A549 treated with Mapracorat at 1 μM for 4 hours (cell line): ENCODE data around the gene AK4. TPM values are rescaled to one million over a fixed set of nuclear protein-coding genes. Genes with fewer than 3 reads are reported as not detected.

Experiments
- total RNA-seq: library from RNA; stranded (reverse); fragments of 200-300 nt; extraction: Qiagen RNA extraction; gene quantifications from 5 replicates; pipeline ENCODE4 v1.2.3, GENCODE V29; 2022

AK4 gene
- 25.3 to 33.0 TPM (median 28.0 TPM) in 5 replicates for total RNA-seq

DNA sequence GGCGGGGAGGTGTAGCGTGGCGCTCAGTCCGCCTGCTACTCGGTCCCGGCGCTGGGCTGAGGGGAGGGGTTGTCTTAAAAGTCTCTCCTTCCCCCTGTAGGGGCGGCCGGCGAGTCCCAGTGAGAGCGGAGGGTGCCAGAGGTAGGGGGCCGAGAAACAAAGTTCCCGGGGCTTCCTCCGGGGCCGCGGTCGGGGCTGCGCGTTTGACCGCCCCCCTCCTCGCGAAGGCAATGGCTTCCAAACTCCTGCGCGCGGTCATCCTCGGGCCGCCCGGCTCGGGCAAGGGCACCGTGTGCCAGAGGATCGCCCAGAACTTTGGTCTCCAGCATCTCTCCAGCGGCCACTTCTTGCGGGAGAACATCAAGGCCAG is at the start of gene AK4:
AK4 (plus strand) TSS at position 26 of the 370 bp plus-strand sequence; CDS start at position 231, 205 bp downstream.

Other genes starting within 250 kb of the AK4 start
- gene JAK1, start 181.7 kb upstream of the AK4 start, total RNA-seq = 153 to 191 TPM (median 177 TPM) in 5 replicates
- 5.6 to 8.7 TPM (median 6.6 TPM) in 5 replicates for gene DNAJC6, start 161.3 kb downstream of the AK4 start, total RNA-seq